Mesothelial cell of epicardium (in vitro differentiated cells): ENCODE measurements around the gene TBC1D4. TPM values are rescaled to one million over a fixed set of nuclear protein-coding genes. Genes with fewer than 3 reads are reported as not detected.

Experiments
- DNase-seq, 2 experiments: peaks; one replicate each; pipeline ENCODE4 v3.0.0; 2021; ENCODE audit warnings: low spot score in 2 of 2; ENCODE audit not compliant: unreplicated experiment in 2 of 2
- H3K27ac Mint-ChIP-seq: 2 replicates; pipeline ENCODE4 v1.8.0; 2021; ENCODE audit warnings: mixed read lengths
- H3K27me3 Mint-ChIP-seq: 2 replicates; pipeline ENCODE4 v1.8.0; 2021; ENCODE audit warnings: low read depth, mixed read lengths
- H3K36me3 Mint-ChIP-seq: 2 replicates; pipeline ENCODE4 v1.8.0; 2021; ENCODE audit warnings: mixed read lengths
- H3K4me1 Mint-ChIP-seq: 2 replicates; pipeline ENCODE4 v1.8.0; 2021; ENCODE audit warnings: mixed read lengths
- H3K4me3 Mint-ChIP-seq: 2 replicates; pipeline ENCODE4 v1.8.0; 2021; ENCODE audit warnings: mild to moderate bottlenecking, moderate library complexity, mixed read lengths
- H3K9me3 Mint-ChIP-seq: 2 replicates; pipeline ENCODE4 v1.8.0; 2021; ENCODE audit warnings: mixed read lengths
- CTCF ChIP-seq: fragments of 200-600 bp; sonication (generic); IDR thresholded peaks from one replicate; pipeline ENCODE4 v1.5.0; 2021; ENCODE audit warnings: antibody characterized with exemption; ENCODE audit not compliant: unreplicated experiment
- total RNA-seq: library from RNA; stranded (reverse); gene quantifications from 3 replicates; pipeline ENCODE4 v1.2.1, GENCODE V29; 2021

TBC1D4 gene
- total RNA-seq, 1 donor from 2014 or later: 20.5 TPM

DNA sequence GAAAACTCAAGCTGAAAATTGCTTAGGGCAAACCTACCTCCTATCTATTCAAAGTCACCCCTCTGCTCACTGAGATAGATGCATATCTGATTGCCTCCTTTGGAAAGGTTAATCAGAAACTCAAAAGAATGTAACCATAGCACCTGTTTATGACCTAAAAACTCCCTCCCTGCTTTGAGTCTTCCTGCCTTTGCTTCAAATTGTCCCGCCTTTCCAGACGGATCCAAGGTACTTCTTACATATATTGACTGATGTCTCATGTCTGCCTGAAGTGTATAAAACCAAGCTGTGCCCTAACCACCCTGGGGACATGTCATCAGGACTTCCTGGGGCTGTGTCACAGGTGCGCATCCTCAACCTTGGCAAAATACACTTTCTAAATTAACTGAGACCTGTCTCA lies 118.6 kb downstream of the TBC1D4 start:
- H3K4me1 Mint-ChIP-seq: peaks cover 26% of the 10 kb centered on the region
- no peaks in the 10 kb centered on the region for H3K27me3 Mint-ChIP-seq
- no peak overlapping the region for H3K27ac Mint-ChIP-seq
- peaks cover 2% of the 10 kb centered on the region for H3K36me3 Mint-ChIP-seq
- TF ChIP-seq CTCF: no peak
- H3K4me3 Mint-ChIP-seq: no peak overlapping the region
- H3K9me3 Mint-ChIP-seq: no peaks in the 10 kb centered on the region
- DNase-seq: no peak

- no peak overlapping the region for H3K4me3 Mint-ChIP-seq
- peaks cover 21% of the 10 kb centered on the region for H3K4me1 Mint-ChIP-seq
- no peaks in the 10 kb centered on the region for H3K27me3 Mint-ChIP-seq
- peaks cover 2% of the 10 kb centered on the region for H3K36me3 Mint-ChIP-seq
- no peaks in the 10 kb centered on the region for H3K9me3 Mint-ChIP-seq
- H3K27ac Mint-ChIP-seq: no peak overlapping the region
- no peak for TF ChIP-seq CTCF
- no peak for DNase-seq
These were observed 119.9 kb downstream of the TBC1D4 start for GRCh38 chr13:75362026-75362425.

DNA sequence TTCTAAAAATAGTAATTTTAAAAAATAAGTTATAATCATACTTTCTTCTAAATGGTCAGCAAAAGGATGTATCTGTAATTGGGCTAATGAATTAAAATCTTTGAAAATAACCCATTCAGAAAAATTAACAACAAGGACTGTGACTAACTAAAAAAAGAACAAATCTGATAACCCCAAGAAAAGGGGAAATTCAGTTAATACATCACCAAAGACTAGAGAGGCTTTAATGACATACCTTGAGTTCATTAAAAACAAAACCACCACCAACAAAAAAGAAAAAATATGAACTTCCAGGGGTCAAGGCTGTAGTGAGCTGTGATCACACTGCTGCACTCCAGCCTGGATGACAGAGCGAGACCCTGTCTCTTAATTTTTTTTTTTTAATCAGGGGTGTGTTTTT lies 121.8 kb downstream of the TBC1D4 start:
- Mint-ChIP-seq H3K4me1 (peaks cover 24% of the 10 kb centered on the region), H3K27me3 (no peaks in the 10 kb centered on the region), H3K4me3 (no peak overlapping the region), H3K36me3 (peaks cover 2% of the 10 kb centered on the region), H3K27ac (no peak overlapping the region), H3K9me3 (no peaks in the 10 kb centered on the region)
- TF ChIP-seq CTCF: no peak
- no peak for DNase-seq

GRCh38 chr13:75359266-75359665 lies 122.7 kb downstream of the TBC1D4 start:
- Mint-ChIP-seq H3K27me3 (no peaks in the 10 kb centered on the region), H3K9me3 (no peaks in the 10 kb centered on the region), H3K27ac (no peak overlapping the region), H3K36me3 (peaks cover 2% of the 10 kb centered on the region), H3K4me3 (no peak overlapping the region), H3K4me1 (peaks cover 29% of the 10 kb centered on the region)
- TF ChIP-seq CTCF: no peak
- DNase-seq: no peak

GRCh38 chr13:75357576-75358289 lies 124.2 kb downstream of the TBC1D4 start:
- Mint-ChIP-seq H3K4me3 (no peak overlapping the region), H3K27ac (no peak overlapping the region), H3K27me3 (no peaks in the 10 kb centered on the region), H3K36me3 (peaks cover 2% of the 10 kb centered on the region), H3K4me1 (peaks cover 29% of the 10 kb centered on the region), H3K9me3 (no peaks in the 10 kb centered on the region)
- DNase-seq: no peak
- TF ChIP-seq CTCF: peak; percentile 50
